K562 (cell line): ENCODE results near the gene LDB1. TPM values are rescaled to one million over a fixed set of nuclear protein-coding genes. Genes with fewer than 3 reads are reported as not detected.
A peak's percentile ranks its signal among the peaks of the same experiment; 100 is the strongest.

Experiments used
- ARID1B ChIP-seq: fragments of 450-650 bp; IDR thresholded peaks from 2 replicates; pipeline ENCODE4 v1.6.1; 2016; ENCODE audit warnings: antibody characterized with exemption, mild to moderate bottlenecking, inconsistent platforms
- BCOR ChIP-seq: fragments of 450-650 bp; IDR thresholded peaks from 2 replicates; pipeline ENCODE4 v1.6.1; 2016
- C11orf30 ChIP-seq: fragments of 450-650 bp; IDR thresholded peaks from 2 replicates; pipeline ENCODE4 v1.6.1; 2016; ENCODE audit warnings: low read depth, mild to moderate bottlenecking
- CEBPB ChIP-seq: fragments of 450-650 bp; IDR thresholded peaks from 2 replicates; pipeline ENCODE4 v1.6.1; 2016; ENCODE audit warnings: missing genetic modification characterization, missing compliant biosample characterization
- EZH2 ChIP-seq: IDR thresholded peaks from 2 replicates; pipeline ENCODE4 v1.6.1; 2012; ENCODE audit warnings: low read depth, mild to moderate bottlenecking, inconsistent platforms, low read length, borderline replicate concordance
- FOXM1 ChIP-seq, 2 experiments: fragments of 450-650 bp in 1 of 2; sonication (generic) in 1 of 2; formaldehyde crosslinking in 1 of 2; IDR thresholded peaks; 2 replicates each; pipeline versions ENCODE4 v1.6.1 to v1.9.0; 2017 to 2022; ENCODE audit warnings: low read depth in 2 of 2, mild to moderate bottlenecking in 2 of 2, missing genetic modification reagents in 1 of 2, moderate library complexity in 1 of 2
- HMGN3 ChIP-seq: IDR thresholded peaks from 2 replicates; pipeline ENCODE4 v1.6.1; 2011; ENCODE audit warnings: borderline replicate concordance, low read depth, mild to moderate bottlenecking, mixed read lengths, low read length; ENCODE audit not compliant: insufficient read length; ENCODE audit errors: extremely low read depth
- JUNB ChIP-seq: fragments of 450-650 bp; formaldehyde crosslinking; conservative IDR thresholded peaks from 2 replicates; pipeline ENCODE4 v1.4.0; 2020; ENCODE audit warnings: mild to moderate bottlenecking
- MCM5 ChIP-seq: fragments of 450-650 bp; IDR thresholded peaks from 2 replicates; pipeline ENCODE4 v1.6.1; 2016; ENCODE audit warnings: low read depth
- MTA2 ChIP-seq: fragments of 450-650 bp; IDR thresholded peaks from 2 replicates; pipeline ENCODE4 v1.6.1; 2016; ENCODE audit warnings: low read depth
- MXI1 ChIP-seq: IDR thresholded peaks from 2 replicates; pipeline ENCODE4 v1.6.1; 2011; ENCODE audit warnings: low read depth, mild to moderate bottlenecking, improper control_type of control experiment, low read length
- NONO ChIP-seq, 2 experiments: fragments of 200-400 bp in 1 of 2; fragments of 450-650 bp in 1 of 2; formaldehyde crosslinking in 1 of 2; IDR thresholded peaks; 2 replicates each; pipeline ENCODE4 v1.6.1; 2017; ENCODE audit warnings: low read depth in 2 of 2, mild to moderate bottlenecking in 2 of 2, moderate library complexity in 2 of 2, low read length in 1 of 2
- NRF1 ChIP-seq, 2 experiments: fragments of 450-650 bp; IDR thresholded peaks in 1 of 2; conservative IDR thresholded peaks in 1 of 2; 2 replicates each; pipeline ENCODE4 v1.6.1; 2014; ENCODE audit warnings: mild to moderate bottlenecking in 2 of 2
- PPARD ChIP-seq: fragments of 250-450 bp; sonication (Bioruptor Pico); IDR thresholded peaks from 2 replicates; pipeline ENCODE4 v1.8.0; 2022; ENCODE audit warnings: inconsistent platforms, mild to moderate bottlenecking, moderate library complexity
- ZBTB17 ChIP-seq: fragments of 450-650 bp; formaldehyde crosslinking; IDR thresholded peaks from 2 replicates; pipeline ENCODE4 v1.4.0; 2020; ENCODE audit warnings: mild to moderate bottlenecking
- ZNF253 ChIP-seq: fragments of 250-450 bp; sonication (Bioruptor Pico); conservative IDR thresholded peaks from 2 replicates; pipeline ENCODE4 v1.6.1; 2021; ENCODE audit warnings: mild to moderate bottlenecking
- ZNF75A ChIP-seq: fragments of 450-650 bp; formaldehyde crosslinking; IDR thresholded peaks from 2 replicates; pipeline ENCODE4 v1.4.0; 2020; ENCODE audit warnings: mild to moderate bottlenecking
- polyA plus RNA-seq, 8 experiments: library from polyadenylated mRNA; depleted of rRNA in 4 of 8; stranded (reverse) in 5 of 8; unstranded in 3 of 8; fragments of >200 nt; fragmentation: Nextera tagmentation in 2 of 8; fragmentation: Illumina TruSeq in 1 of 8; extraction: Ambion mirVana in 2 of 8; extraction: Trizol in 1 of 8; gene quantifications; 2 replicates each; pipeline versions ENCODE4 v1.2.1 to v1.2.3, GENCODE V29; 2011 to 2014; ENCODE audit warnings: inconsistent platforms in 1 of 8, missing spikeins in 1 of 8
- total RNA-seq, 7 experiments: library from RNA; depleted of rRNA in 6 of 7; stranded (reverse); fragments of >200 nt in 6 of 7; fragmentation: Illumina TruSeq in 2 of 7; extraction: Trizol in 2 of 7; gene quantifications; 2 replicates each; pipeline versions ENCODE4 v1.2.1 to v1.2.3, GENCODE V29; 2011 to 2021; ENCODE audit warnings: low replicate concordance in 1 of 7
- TF ChIP-seq, protein P1 (sequence below), 2 experiments: IDR thresholded peaks; 2 replicates each; pipeline ENCODE4 v1.6.1; 2011; ENCODE audit warnings: borderline replicate concordance in 1 of 2, control low read depth in 1 of 2, low read depth in 1 of 2, low read length in 1 of 2, mild to moderate bottlenecking in 1 of 2, mixed read lengths in 1 of 2, moderate library complexity in 1 of 2; ENCODE audit not compliant: insufficient read depth in 1 of 2, insufficient read length in 1 of 2, poor library complexity in 1 of 2, severe bottlenecking in 1 of 2; ENCODE audit errors: extremely low read depth in 1 of 2
- TF ChIP-seq, protein P2 (sequence below): fragments of 250-450 bp; sonication (Bioruptor Pico); IDR thresholded peaks from 2 replicates; pipeline ENCODE4 v1.8.0; 2021; ENCODE audit warnings: mild to moderate bottlenecking, moderate library complexity
- TF ChIP-seq, protein P3 (sequence below): fragments of 250-450 bp; sonication (Bioruptor Pico); IDR thresholded peaks from 2 replicates; pipeline ENCODE4 v1.8.0; 2021; ENCODE audit warnings: moderate library complexity, mild to moderate bottlenecking, inconsistent platforms

The LDB1 gene
- total and polyA plus RNA-seq, 9 of the 15 experiments (the other 6 are each of a cell fraction or from before 2014, with no cell fraction given) = 1.9 to 137 (median 105) TPM

DNA sequence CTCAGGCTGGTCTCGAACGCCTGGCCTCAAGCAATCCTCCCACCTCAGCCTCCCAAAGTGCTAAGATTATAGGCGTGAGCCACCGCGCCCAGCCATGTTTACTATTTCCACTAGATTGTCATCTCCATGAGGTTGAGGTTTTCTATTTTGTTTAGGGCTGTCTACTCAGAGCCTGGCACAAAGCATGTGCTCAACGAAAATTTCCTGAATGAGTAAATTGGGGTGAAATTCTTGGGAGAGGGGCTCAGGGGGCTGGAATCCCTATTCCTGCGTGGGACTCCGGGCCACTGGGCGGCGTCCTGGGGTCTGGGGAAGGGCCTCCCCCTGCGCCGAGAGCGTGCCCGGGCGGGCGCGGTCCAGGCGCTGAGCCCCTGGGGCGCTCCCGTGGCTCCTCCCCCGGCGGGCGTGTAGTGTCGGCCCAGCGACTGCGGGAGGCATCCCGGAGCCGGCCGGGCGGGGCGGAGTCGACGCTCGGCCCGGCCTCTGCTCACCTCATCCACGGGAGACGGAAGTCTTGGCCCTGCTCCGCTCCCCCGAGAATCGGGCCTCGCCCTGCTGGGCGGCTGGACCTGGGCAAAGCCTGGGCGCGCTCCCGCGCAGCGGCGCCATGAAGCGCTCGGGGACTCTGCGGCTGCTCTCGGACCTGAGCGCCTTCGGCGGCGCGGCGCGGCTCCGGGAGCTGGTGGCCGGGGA is 55.2 kb downstream of the LDB1 start, which contains the start of gene HPS6 (continued):
- TF ChIP-seq ZNF253 (no peak), MCM5 (no peak), FOXM1 (IDR thresholded peaks at IDR 0.05; ENCODE audit: low read depth) (no peak), FOXM1 (CRISPR knock-in tag; IDR thresholded peaks at IDR 0.05; ENCODE audit: low read depth) (no peak), MXI1 (0 out of 2 replicates have a peak, but pooled peaks have one; percentile 13), BCOR (peak; percentile 89), JUNB (CRISPR knock-in tag) (no peak), MTA2 (no peak), HMGN3 (peak; percentile 24), EZH2 (no peak), ARID1B (no peak), ZBTB17 (CRISPR knock-in tag) (no peak), NRF1 (conservative IDR thresholded peaks at IDR 0.05 in 1 of 2, IDR thresholded peaks at IDR 0.05 in 1 of 2) (peak; percentile 77 to 81), CEBPB (tag) (no peak; the same call in 1 of the 2 replicates), PPARD (no peak), C11orf30 (peak; percentile 59), ZNF75A (no peak), NONO (IDR thresholded peaks at IDR 0.05; ENCODE audit: low read depth in 2 of 2, low read length in 1 of 2) (peak in 1 of 2 experiments; percentile 73; a peak in 2 of 4 replicates)
- TF ChIP-seq, protein P1, sequence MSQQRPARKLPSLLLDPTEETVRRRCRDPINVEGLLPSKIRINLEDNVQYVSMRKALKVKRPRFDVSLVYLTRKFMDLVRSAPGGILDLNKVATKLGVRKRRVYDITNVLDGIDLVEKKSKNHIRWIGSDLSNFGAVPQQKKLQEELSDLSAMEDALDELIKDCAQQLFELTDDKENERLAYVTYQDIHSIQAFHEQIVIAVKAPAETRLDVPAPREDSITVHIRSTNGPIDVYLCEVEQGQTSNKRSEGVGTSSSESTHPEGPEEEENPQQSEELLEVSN (IDR thresholded peaks at IDR 0.05; ENCODE audit: borderline replicate concordance in 1 of 2, extremely low read depth in 1 of 2, insufficient read depth in 1 of 2, insufficient read length in 1 of 2, low read depth in 1 of 2, low read length in 1 of 2, poor library complexity in 1 of 2, severe bottlenecking in 1 of 2) = peak in 1 of 2 experiments; percentile 48
- TF ChIP-seq, protein P2, sequence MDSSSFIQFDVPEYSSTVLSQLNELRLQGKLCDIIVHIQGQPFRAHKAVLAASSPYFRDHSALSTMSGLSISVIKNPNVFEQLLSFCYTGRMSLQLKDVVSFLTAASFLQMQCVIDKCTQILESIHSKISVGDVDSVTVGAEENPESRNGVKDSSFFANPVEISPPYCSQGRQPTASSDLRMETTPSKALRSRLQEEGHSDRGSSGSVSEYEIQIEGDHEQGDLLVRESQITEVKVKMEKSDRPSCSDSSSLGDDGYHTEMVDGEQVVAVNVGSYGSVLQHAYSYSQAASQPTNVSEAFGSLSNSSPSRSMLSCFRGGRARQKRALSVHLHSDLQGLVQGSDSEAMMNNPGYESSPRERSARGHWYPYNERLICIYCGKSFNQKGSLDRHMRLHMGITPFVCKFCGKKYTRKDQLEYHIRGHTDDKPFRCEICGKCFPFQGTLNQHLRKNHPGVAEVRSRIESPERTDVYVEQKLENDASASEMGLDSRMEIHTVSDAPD (CRISPR knock-in tag) = no peak
- TF ChIP-seq, protein P3, sequence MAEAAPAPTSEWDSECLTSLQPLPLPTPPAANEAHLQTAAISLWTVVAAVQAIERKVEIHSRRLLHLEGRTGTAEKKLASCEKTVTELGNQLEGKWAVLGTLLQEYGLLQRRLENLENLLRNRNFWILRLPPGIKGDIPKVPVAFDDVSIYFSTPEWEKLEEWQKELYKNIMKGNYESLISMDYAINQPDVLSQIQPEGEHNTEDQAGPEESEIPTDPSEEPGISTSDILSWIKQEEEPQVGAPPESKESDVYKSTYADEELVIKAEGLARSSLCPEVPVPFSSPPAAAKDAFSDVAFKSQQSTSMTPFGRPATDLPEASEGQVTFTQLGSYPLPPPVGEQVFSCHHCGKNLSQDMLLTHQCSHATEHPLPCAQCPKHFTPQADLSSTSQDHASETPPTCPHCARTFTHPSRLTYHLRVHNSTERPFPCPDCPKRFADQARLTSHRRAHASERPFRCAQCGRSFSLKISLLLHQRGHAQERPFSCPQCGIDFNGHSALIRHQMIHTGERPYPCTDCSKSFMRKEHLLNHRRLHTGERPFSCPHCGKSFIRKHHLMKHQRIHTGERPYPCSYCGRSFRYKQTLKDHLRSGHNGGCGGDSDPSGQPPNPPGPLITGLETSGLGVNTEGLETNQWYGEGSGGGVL (CRISPR knock-in tag) = no peak
